ENCODE data around the gene CACNB4.

CACNB4 gene

GRCh38 chr2:152088006-152088405 is 10.8 kb downstream of the CACNB4 start:
- no peak for DNase-seq (ENCODE audit: low read depth)

- no peak for DNase-seq (ENCODE audit: low read depth)
Observed at GRCh38 chr2:152086231-152086630, 12.6 kb downstream of the CACNB4 start.

- no peak for DNase-seq (ENCODE audit: low read depth)
Observed at GRCh38 chr2:152084076-152084475, 14.8 kb downstream of the CACNB4 start.

- no peak for DNase-seq (ENCODE audit: low read depth)
Observed at GRCh38 chr2:152083202-152083875, 15.5 kb downstream of the CACNB4 start.

- no peak for DNase-seq (ENCODE audit: low read depth)
Observed at GRCh38 chr2:152078662-152079061, 20.2 kb downstream of the CACNB4 start.

- no peak for DNase-seq (ENCODE audit: low read depth)
Observed at GRCh38 chr2:152078023-152078422, 20.8 kb downstream of the CACNB4 start.

GRCh38 chr2:152075461-152076050 is 23.3 kb downstream of the CACNB4 start:
- no peak for DNase-seq (ENCODE audit: low read depth)

GRCh38 chr2:152072011-152072410 is 26.8 kb downstream of the CACNB4 start:
- no peak for DNase-seq (ENCODE audit: low read depth)

- DNase-seq (ENCODE audit: low read depth): no peak
Observed at GRCh38 chr2:152071518-152071917, 27.3 kb downstream of the CACNB4 start.

- no peak for DNase-seq (ENCODE audit: low read depth)
Observed at GRCh38 chr2:152071092-152071491, 27.8 kb downstream of the CACNB4 start.

- no peak for DNase-seq (ENCODE audit: low read depth)
Observed at GRCh38 chr2:152068226-152068625, 30.6 kb downstream of the CACNB4 start.

- DNase-seq (ENCODE audit: low read depth): no peak
Observed at GRCh38 chr2:152067823-152068222, 31.0 kb downstream of the CACNB4 start.

GRCh38 chr2:152065945-152066344 is 32.9 kb downstream of the CACNB4 start:
- no peak for DNase-seq (ENCODE audit: low read depth)

- DNase-seq (ENCODE audit: low read depth): no peak
Observed at GRCh38 chr2:152064001-152064400, 34.8 kb downstream of the CACNB4 start.

- DNase-seq (ENCODE audit: low read depth): no peak
Observed at GRCh38 chr2:152063325-152063924, 35.4 kb downstream of the CACNB4 start.

- DNase-seq (ENCODE audit: low read depth): no peak
Observed at GRCh38 chr2:152062125-152063091, 36.4 kb downstream of the CACNB4 start.

- no peak for DNase-seq (ENCODE audit: low read depth)
Observed at GRCh38 chr2:152061383-152061782, 37.5 kb downstream of the CACNB4 start.

- no peak for DNase-seq (ENCODE audit: low read depth)
Observed at GRCh38 chr2:152058655-152059054, 40.2 kb downstream of the CACNB4 start.

- no peak for DNase-seq (ENCODE audit: low read depth)
Observed at GRCh38 chr2:152056418-152056817, 42.4 kb downstream of the CACNB4 start.

GRCh38 chr2:152055366-152056108 is 43.3 kb downstream of the CACNB4 start:
- no peak for DNase-seq (ENCODE audit: low read depth)

GRCh38 chr2:152054593-152054992 is 44.3 kb downstream of the CACNB4 start:
- no peak for DNase-seq (ENCODE audit: low read depth)

- no peak for DNase-seq (ENCODE audit: low read depth)
Observed at GRCh38 chr2:152051436-152051835, 47.4 kb downstream of the CACNB4 start.

Measured in activated T-helper 9 cell treated with anti-CD3 and anti-CD28 coated beads, Interleukin-2, amount 50 U/mL, for 16 hours (primary cell).